Neutrophil (primary cell): ENCODE data around the gene SMIM28.

Experiments used
- H3K27ac ChIP-seq: fragments of 200-600 bp; sonication (generic); 2 replicates; pipeline ENCODE4 v1.5.1; 2016; ENCODE audit warnings: mild to moderate bottlenecking, moderate library complexity
- H3K27me3 ChIP-seq: fragments of 200-600 bp; sonication (generic); 2 replicates; pipeline ENCODE4 v1.6.0; 2016; ENCODE audit warnings: mild to moderate bottlenecking
- H3K36me3 ChIP-seq: fragments of 200-600 bp; sonication (generic); 2 replicates; pipeline ENCODE4 v1.5.1; 2017
- H3K4me1 ChIP-seq, 2 experiments: fragments of 200-600 bp in 1 of 2; sonication (generic) in 1 of 2; 1 replicate in 1 of 2; 2 replicates in 1 of 2; pipeline versions ENCODE4 v1.5.1 to v1.6.1; 2013 to 2016; ENCODE audit warnings: low read depth in 1 of 2, low read length in 1 of 2, mild to moderate bottlenecking in 1 of 2, moderate library complexity in 1 of 2; ENCODE audit not compliant: control insufficient read depth in 1 of 2, insufficient read depth in 1 of 2
- H3K4me3 ChIP-seq, 2 experiments: fragments of 200-600 bp in 1 of 2; sonication (generic) in 1 of 2; 1 replicate in 1 of 2; 2 replicates in 1 of 2; pipeline ENCODE4 v1.5.1; 2013 to 2016; ENCODE audit warnings: low read depth in 1 of 2, low read length in 1 of 2, mild to moderate bottlenecking in 1 of 2, moderate library complexity in 1 of 2
- H3K9me3 ChIP-seq: fragments of 200-600 bp; sonication (generic); 2 replicates; pipeline ENCODE4 v1.5.1; 2016
- TF ChIP-seq, protein P1 (sequence below): fragments of 200-600 bp; sonication (generic); IDR thresholded peaks from 2 replicates; pipeline ENCODE4 v1.5.1; 2016; ENCODE audit warnings: antibody characterized with exemption

SMIM28 gene

DNA sequence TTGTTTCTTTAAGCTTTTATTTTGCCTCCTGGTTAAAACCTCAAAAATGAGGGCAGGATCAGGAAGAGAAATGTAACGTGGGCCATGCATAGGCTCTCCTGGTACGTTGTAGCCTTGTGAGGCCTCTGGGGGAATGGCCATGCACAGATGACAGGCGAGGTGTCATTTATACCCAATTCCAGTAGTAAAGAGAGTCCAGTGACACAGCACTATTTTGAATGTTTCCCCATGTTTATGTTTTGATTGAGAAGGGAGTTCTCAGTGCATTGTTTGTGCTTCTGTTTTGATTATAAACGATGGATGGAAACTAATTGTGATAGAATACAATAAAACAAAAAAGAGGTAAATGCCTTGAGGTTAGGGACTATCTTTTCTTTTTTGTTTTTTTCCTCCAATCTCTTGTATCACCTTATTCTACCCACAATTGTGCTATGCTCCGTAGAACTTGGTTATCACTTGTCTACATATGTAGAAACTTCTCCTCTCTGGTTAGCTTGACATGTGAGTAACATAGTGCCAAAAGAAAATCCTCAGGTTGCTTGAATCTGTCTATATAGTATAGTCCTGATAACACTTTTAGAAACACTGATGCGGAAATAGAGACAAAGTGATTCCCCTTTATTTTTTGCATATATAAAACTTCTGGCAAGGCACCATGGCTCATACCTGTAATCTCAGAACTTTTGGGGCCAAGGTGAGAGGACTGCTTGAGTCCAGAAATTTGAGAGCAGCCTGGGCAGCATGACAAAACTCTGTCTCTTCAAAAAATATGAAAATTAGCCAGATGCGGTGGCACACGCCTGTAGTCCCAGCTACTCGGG, 6.9 kb upstream of the SMIM28 start:
- H3K27ac ChIP-seq: no peak overlapping the region
- H3K9me3 ChIP-seq: no peaks in the 10 kb centered on the region
- peaks cover 11% of the 10 kb centered on the region for H3K27me3 ChIP-seq
- no peak overlapping the region for H3K4me3 ChIP-seq
- H3K36me3 ChIP-seq: no peaks in the 10 kb centered on the region
- TF ChIP-seq, protein P1, sequence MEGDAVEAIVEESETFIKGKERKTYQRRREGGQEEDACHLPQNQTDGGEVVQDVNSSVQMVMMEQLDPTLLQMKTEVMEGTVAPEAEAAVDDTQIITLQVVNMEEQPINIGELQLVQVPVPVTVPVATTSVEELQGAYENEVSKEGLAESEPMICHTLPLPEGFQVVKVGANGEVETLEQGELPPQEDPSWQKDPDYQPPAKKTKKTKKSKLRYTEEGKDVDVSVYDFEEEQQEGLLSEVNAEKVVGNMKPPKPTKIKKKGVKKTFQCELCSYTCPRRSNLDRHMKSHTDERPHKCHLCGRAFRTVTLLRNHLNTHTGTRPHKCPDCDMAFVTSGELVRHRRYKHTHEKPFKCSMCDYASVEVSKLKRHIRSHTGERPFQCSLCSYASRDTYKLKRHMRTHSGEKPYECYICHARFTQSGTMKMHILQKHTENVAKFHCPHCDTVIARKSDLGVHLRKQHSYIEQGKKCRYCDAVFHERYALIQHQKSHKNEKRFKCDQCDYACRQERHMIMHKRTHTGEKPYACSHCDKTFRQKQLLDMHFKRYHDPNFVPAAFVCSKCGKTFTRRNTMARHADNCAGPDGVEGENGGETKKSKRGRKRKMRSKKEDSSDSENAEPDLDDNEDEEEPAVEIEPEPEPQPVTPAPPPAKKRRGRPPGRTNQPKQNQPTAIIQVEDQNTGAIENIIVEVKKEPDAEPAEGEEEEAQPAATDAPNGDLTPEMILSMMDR: no peak
- H3K4me1 ChIP-seq: no peaks in the 10 kb centered on the region

GRCh38 chr6:138371452-138371711, 6.3 kb upstream of the SMIM28 start:
- peaks cover 11% of the 10 kb centered on the region for H3K27me3 ChIP-seq
- no peak overlapping the region for H3K27ac ChIP-seq
- no peak overlapping the region for H3K4me3 ChIP-seq
- H3K36me3 ChIP-seq: no peaks in the 10 kb centered on the region
- no peaks in the 10 kb centered on the region for H3K4me1 ChIP-seq
- TF ChIP-seq, protein P1: no peak
- no peaks in the 10 kb centered on the region for H3K9me3 ChIP-seq

DNA sequence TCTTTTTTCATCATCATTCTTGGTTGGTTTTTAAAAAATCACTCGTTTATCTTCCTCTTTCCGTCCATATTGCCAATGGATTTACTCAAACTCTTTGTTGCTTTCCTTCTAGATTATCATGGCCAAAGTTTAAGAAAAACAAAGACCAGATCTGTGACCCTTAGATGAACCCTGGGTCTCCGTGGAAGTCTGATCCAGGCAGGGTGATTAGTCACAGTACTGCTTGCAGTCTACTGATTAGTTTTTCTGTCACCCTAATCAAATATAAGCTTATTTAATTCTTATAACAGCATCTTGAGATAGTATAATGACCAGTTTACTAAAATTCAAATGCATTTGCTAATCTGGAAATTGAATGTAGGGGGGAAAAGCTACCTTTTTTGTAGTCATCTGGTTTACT, 6.0 kb upstream of the SMIM28 start:
- H3K4me3 ChIP-seq: no peak overlapping the region
- no peaks in the 10 kb centered on the region for H3K9me3 ChIP-seq
- TF ChIP-seq, protein P1: no peak
- H3K27ac ChIP-seq: no peak overlapping the region
- no peaks in the 10 kb centered on the region for H3K36me3 ChIP-seq
- no peaks in the 10 kb centered on the region for H3K4me1 ChIP-seq
- H3K27me3 ChIP-seq: peaks cover 11% of the 10 kb centered on the region

DNA sequence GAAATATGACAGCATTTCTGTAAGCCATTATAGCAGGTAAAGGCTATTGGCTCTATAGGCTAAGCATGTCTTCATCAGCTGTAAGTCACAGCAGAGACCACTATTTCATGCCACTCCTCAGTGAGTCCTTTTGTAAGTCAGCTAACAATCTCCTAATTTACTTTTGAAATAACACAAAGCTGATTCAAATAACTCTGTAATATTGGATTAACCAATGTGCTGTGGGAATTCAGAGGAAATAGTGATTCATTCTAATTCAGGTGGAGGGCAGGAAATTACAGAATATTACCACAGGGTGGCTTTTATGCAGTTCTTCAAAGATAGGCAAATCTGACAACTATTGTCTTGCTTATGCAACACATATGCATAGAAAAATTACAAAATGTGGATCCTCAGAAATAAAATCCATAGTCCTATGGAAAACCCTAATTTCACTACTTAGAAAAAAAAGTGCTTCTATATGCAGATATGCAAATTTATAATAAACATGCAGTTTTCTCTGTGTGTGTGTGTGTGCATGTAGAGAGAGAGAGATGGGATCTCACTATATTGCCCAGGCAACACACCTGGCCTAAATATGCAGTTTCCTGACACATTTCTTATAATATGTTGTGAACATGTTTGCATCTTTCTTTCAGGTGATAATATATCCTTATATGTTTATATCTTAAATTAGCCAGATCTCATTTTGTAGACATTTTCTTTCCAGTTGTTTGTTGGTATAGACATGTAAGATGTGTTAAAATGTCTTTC, 4.8 kb upstream of the SMIM28 start:
- H3K27me3 ChIP-seq: peaks cover 11% of the 10 kb centered on the region
- no peak overlapping the region for H3K27ac ChIP-seq

DNA sequence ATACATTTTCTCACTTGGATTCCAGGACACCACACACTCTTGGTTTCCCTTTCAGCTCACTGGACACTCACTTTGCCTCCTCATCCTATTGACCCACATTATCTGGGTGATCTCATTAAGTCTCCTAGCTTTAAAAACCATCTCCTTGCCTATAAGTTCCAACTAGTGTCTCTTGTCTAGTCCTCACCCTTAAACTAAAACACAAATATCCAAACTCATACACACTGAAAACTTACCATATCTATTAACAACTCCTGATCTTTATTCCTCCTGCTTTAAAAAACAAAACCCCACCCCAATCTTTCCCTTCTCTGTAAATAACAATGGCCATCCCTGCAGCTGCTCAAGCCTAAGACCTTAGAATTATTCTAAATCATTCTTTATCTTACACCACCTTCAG, 3.5 kb upstream of the SMIM28 start:
- TF ChIP-seq, protein P1: no peak
- no peaks in the 10 kb centered on the region for H3K36me3 ChIP-seq
- no peak overlapping the region for H3K4me3 ChIP-seq
- no peaks in the 10 kb centered on the region for H3K9me3 ChIP-seq
- H3K4me1 ChIP-seq: no peaks in the 10 kb centered on the region
- H3K27me3 ChIP-seq: peaks cover 11% of the 10 kb centered on the region
- no peak overlapping the region for H3K27ac ChIP-seq

More for the DNA sequence above, 4.8 kb upstream of the SMIM28 start:
- Histone ChIP-seq H3K4me3 (no peak overlapping the region), H3K9me3 (no peaks in the 10 kb centered on the region), H3K36me3 (no peaks in the 10 kb centered on the region), H3K4me1 (no peaks in the 10 kb centered on the region)
- TF ChIP-seq, protein P1: no peak
